Measurements from ENCODE around the gene RASGRP3. TPM values are rescaled to one million over a fixed set of nuclear protein-coding genes. Genes with fewer than 3 reads are reported as not detected.

Gene RASGRP3
- total RNA-seq, 1 donor: 12.1 TPM

DNA sequence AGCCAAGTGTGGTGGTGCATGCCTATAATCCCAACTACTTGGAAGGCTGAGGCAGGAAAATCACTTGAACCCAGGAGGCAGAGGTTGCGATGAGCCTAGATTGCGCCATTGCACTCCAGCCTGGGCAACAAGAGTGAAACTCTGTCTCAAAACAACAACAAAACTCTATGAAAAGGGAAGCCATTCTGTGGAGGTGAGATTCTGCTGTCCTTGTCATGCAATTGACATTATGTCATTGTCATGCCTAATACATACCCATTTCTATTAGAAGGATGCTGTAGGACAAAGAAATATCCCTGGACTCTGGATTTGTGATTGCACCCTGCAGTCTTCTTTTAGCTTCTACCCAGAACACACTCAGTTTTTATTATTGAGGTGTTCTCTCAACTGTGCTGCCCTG, 8.6 kb downstream of the RASGRP3 start:
- no peak for DNase-seq (ENCODE audit: low read depth)
- H3K4me3 ChIP-seq (ENCODE audit: low read depth, low read length): no peak overlapping the region

DNA sequence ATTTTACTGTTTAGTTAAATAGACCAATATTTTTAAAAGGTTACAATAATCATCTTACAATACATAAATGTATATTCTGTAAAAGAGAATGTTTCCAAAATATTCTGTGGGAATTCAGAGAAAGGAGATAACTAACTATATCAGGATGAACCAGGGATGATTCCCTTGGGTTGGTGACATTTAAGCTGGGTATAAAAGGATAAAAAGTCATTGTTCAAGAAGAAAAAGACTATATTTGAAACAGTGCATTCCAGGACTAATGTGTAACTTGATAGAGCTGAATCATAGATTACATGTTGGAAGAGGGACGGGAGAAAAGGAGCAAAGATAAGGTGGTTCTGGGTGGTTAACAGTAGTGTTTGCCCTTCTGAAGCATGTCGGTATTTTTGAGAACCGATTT, 10.1 kb downstream of the RASGRP3 start:
- TF ChIP-seq, protein P1, sequence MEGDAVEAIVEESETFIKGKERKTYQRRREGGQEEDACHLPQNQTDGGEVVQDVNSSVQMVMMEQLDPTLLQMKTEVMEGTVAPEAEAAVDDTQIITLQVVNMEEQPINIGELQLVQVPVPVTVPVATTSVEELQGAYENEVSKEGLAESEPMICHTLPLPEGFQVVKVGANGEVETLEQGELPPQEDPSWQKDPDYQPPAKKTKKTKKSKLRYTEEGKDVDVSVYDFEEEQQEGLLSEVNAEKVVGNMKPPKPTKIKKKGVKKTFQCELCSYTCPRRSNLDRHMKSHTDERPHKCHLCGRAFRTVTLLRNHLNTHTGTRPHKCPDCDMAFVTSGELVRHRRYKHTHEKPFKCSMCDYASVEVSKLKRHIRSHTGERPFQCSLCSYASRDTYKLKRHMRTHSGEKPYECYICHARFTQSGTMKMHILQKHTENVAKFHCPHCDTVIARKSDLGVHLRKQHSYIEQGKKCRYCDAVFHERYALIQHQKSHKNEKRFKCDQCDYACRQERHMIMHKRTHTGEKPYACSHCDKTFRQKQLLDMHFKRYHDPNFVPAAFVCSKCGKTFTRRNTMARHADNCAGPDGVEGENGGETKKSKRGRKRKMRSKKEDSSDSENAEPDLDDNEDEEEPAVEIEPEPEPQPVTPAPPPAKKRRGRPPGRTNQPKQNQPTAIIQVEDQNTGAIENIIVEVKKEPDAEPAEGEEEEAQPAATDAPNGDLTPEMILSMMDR (IDR thresholded peaks at IDR 0.05; ENCODE audit: insufficient read depth, low read depth, low read length): no peak
- H3K4me3 ChIP-seq (ENCODE audit: low read depth, low read length): no peak overlapping the region
- no peak for DNase-seq (ENCODE audit: low read depth)

More for the DNA sequence above, 8.6 kb downstream of the RASGRP3 start:
- TF ChIP-seq, protein P1 (IDR thresholded peaks at IDR 0.05; ENCODE audit: insufficient read depth, low read depth, low read length): no peak

DNA sequence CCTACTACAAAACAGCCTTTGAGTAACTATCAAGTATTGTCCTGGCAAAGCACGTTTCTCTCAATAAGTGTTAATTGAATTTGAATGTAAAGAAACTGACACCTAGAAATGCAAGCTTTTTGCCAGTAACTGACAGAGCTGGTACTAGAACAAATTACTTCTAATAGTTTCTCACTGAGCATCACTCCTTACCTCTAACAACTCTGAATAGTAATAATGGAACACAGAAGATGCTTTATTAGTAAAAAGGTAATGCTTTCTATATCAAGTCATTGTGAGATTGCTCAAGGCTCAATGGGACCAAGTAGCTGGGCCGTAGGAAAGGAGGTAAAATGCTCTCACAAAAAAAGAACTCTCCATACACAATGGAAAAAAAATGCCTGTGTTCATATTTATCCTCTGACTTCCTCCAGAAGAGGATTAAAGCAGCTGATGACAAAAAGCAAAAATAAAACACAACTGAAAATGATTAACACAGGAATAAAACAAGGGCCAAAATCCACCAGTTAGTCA, 11.8 kb downstream of the RASGRP3 start:
- no peak for DNase-seq (ENCODE audit: low read depth)

DNA sequence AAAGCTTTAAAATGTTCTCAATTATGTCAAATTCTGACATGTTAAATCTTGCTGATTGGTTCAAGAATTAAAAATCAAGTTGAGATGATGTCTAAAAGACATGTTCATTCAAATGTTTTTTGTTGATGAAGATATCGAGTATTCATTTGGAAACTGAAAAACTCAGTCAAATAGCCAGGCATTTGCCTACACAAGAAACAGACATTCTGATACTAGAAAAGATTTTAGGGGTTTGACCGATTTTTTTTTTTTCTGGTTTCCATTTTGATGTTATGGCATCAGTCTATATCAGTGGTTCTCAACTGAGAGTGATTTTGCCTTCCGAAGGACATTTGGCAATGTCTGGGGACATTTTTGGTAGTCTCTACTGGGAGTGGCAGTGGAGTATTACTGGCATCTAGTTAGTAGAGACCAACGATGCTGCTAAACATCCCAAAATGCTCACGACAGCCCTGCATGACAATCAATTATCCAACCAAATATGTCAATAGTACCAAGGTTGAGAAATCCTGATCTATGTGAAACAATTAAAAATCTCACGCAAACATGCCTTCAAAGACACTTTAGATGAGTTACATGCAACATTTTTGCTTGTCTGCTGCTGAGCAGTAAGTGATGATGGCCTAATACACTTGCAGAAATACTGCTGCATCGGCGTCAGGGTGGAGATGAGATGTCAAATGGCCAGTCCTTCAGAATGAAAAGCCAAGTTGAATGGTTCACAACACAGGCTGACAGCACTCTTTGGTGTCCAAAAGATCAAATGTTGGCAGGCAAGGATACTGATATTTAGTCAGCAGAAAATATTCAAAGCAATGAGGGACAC, 12.5 kb downstream of the RASGRP3 start:
- DNase-seq (ENCODE audit: low read depth): no peak
- H3K4me3 ChIP-seq (ENCODE audit: low read depth, low read length): no peak overlapping the region
- TF ChIP-seq, protein P1 (IDR thresholded peaks at IDR 0.05; ENCODE audit: insufficient read depth, low read depth, low read length): no peak

More for the DNA sequence above, 11.8 kb downstream of the RASGRP3 start:
- H3K4me3 ChIP-seq (ENCODE audit: low read depth, low read length): no peak overlapping the region
- TF ChIP-seq, protein P1 (IDR thresholded peaks at IDR 0.05; ENCODE audit: insufficient read depth, low read depth, low read length): no peak

DNA sequence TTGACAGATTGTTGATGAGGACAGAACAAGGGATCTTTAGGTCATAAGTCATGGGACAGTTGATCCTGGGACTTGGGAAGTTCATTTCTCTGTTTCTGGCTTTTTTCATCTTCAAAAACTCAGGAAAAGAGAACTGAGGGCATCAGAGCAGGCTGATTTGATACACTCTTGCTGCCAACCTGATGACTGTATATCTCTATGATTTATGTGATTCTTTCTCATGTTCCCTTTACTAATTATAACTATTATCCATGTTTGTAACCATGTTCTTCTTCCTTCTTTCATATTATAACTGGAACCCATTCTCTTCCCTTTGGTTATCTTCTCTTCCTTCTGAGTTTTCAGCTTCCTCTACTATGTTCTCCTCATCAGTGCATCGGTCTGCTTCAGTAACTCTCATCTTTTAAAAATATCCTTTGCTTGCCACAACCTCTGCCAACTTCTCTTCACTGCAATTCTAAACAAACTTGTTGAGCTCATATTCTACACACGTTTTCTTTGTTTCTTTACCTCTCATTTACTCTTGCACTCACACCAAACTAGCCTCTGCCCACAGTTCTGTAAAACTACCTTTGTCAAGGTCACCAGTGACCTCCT, 13.5 kb downstream of the RASGRP3 start:
- TF ChIP-seq, protein P1 (IDR thresholded peaks at IDR 0.05; ENCODE audit: insufficient read depth, low read depth, low read length): no peak
- DNase-seq (ENCODE audit: low read depth): no peak
- no peak overlapping the region for H3K4me3 ChIP-seq (ENCODE audit: low read depth, low read length)

DNA sequence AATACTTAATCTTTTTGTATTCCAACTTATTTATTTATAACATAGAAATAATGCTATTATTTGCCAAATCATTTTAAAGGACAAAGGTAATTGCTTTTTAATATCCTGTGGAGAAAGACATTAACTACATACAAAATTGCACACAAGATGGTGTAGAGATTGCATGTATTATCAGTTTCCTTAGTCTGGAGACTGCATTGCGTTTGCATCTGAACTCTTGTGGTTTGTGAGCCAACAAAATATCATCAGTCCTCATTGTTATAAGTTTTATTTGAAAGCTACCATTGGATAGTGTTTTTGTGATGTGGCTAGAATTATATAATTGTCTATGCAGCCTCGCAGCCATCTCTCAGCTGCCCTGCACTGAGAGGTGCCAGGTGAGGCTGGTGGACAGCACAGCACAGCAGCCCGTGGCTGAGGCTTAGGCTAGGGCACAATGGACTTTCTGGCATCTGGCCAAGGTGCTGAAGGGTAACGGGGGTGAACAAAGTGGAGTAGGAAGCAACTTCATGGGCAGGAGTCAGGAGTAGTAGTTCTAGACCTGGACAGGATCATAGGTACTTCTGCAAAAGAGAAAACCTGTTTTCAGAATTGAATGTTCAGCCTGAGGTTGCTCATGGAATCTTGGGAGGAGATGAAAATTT, 15.1 kb downstream of the RASGRP3 start:
- DNase-seq (ENCODE audit: low read depth): no peak
- H3K4me3 ChIP-seq (ENCODE audit: low read depth, low read length): no peak overlapping the region
- TF ChIP-seq, protein P1 (IDR thresholded peaks at IDR 0.05; ENCODE audit: insufficient read depth, low read depth, low read length): no peak
